Suppressor macrophage treated with lipopolysaccharide for 4 hours (primary cell): Measurements from ENCODE around the gene ZC3H8.
A peak's percentile ranks its signal among the peaks of the same experiment; 100 is the strongest.
"Not testable (repeated sequence)": the region's sequence is repeated elsewhere in the genome, so short reads cannot be mapped to it uniquely, and the experiment has no call there.

Source experiments
- DNase-seq: peaks from one replicate; pipeline ENCODE4 v3.0.0-alpha.2; 2020

ZC3H8 gene

DNA sequence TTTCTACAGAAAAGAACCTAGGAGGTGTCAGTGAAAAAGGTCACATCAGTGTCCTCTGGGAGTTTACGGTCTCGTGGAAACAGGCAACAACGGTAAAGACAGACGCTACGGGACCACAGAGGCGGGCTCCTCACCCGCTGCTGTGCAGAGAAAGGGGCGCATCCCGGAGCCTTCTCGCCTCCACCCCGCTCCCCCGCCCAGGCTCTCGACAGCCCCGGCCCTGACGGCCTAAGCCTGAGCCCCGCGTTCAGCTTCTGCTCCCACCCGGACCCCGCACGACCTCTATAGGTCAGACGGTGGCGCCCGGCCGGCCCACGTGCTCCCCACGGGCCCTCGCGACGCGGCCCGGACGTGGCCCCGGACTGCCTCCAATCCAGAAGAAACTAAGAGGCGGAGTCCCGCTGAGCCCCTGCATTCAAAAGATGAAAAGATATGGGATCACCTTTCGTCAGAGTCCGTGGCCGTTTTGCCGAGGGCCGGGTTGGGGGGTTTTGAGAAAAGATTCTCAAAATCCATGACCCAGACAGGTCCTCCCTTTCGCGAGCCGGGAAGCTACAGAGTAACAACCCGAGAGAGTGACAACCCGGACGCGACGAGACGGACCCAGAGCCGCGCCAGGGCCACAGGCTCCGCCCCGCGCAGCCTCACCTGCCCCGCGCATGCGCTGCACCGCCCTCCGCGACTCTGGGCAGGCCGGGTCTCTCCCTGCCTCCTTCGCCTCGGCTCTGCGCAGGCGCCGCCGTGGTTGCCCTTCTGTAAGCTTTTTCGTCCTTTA, at the start of gene ZC3H8:
ZC3H8 (minus strand) TSS at position 577 of the 775 bp plus-strand sequence; CDS start at position 516, 61 bp downstream.
- DNase-seq = peak; percentile 95

DNA sequence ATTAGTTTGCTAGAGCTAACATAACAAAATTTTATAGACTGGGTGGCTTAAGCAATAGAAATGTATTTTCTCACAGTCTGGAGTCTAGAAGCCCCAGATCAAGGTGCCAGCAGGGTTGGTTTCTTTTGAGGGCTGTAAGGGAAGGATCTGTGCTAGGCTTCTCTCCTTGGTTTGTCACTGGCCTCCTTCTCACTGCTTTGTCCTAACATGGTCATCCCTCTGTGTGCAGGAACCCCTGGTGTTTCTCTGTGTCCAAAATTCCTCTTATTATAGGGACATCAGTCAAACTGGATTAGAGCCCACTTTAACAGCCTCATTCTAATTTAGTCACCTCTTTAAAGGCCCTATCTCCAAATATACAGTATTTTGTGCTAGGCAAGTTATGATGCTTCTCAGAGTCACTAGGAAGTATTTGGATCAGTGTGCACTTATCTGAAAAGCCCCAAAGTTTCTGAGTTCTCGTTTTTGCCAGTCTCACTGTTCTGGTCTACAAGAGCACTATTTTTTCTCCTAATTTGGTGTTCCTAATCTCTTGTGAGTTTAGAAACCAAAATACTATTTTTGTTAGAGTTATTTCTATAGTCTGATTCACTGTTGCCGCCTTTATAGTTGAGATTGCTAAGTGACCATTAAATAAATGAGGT, 49.6 kb upstream of the ZC3H8 start:
- no peak for DNase-seq

DNA sequence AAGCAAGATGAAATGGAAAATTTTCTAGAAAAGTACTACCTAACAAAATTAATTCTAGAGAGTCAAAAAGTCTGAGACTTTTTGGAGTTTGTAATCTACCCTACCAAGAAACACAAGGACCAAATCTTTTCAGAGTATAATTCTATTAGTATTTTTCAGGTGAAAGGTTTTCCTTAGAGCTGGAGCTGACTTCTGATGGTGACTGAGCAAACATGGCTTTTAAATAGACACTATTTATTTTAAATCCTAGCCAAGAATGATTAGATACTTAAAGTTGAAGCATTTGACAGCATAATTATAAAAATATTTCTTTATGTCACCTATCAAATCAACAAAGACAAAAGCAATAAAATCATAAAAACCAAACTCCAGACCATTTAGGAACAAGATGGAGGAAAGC, 47.1 kb upstream of the ZC3H8 start:
- DNase-seq = no peak

DNA sequence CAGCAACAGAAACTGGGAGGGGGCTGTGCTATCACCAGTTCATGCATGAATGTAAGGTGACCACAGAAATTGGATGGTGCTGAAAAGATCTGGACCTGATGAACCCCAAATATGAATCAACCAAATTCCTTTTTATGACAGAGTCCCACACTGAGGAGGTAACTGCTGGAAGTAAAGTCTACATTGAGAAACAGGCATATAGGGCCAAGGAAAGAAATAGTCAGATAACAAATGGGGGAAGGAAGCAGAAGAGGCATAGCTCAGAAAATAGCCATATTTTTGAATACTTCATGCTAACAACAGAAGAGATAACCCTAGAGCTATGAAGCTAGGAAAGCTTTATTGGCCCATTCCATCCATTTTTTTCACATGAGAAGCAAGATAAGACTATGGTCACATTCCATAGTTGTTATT, 46.3 kb upstream of the ZC3H8 start:
- DNase-seq = no peak

DNA sequence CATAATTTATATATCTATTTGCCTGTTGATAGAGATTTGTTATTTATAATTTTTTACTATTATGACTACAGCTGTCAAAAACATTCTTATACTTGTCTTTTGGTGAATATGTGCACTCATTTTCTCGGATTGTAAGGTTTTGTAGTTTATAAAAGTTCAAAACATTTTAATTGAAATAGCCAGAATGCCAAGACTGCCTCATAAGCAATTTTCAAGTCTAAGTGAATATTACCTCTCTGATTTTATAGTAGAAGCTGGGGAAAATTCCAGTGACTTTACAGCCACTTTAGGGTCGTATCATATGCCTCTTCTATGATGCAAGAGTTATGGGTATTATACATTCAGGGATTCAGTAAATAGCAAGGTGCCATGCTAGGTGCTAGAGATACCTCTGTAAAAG, 41.6 kb upstream of the ZC3H8 start:
- no peak for DNase-seq

DNA sequence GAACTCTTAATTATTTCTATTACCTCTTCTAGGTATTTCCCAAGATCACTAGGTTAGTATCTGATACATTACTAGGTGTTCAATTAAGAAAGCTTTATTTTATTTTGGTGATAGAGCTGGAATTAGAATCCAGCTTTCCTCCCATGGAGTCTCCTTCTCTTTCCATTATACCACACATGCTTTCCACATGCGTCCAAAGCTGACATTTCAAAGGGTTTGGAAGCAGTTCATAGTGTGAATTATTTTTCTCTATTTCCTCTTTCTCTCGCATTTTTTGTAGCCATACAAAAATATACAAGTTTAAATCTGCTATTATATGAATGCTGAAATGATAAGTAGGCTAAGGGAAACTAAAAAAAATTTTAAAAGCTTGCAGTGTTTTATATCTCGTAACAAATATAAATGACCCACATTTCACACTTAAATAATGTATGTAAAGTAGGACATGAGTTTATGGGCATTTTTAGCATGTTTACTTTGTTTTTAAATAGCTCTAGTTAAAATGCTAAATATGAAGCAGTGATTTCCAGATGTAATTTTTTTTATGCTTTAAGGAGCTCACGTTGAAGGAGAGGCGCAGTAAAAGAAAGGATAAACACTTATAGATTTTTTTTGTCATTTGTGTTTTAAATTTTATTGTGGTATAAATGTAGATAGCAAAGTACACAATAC, 40.7 kb upstream of the ZC3H8 start:
- DNase-seq = no peak

DNA sequence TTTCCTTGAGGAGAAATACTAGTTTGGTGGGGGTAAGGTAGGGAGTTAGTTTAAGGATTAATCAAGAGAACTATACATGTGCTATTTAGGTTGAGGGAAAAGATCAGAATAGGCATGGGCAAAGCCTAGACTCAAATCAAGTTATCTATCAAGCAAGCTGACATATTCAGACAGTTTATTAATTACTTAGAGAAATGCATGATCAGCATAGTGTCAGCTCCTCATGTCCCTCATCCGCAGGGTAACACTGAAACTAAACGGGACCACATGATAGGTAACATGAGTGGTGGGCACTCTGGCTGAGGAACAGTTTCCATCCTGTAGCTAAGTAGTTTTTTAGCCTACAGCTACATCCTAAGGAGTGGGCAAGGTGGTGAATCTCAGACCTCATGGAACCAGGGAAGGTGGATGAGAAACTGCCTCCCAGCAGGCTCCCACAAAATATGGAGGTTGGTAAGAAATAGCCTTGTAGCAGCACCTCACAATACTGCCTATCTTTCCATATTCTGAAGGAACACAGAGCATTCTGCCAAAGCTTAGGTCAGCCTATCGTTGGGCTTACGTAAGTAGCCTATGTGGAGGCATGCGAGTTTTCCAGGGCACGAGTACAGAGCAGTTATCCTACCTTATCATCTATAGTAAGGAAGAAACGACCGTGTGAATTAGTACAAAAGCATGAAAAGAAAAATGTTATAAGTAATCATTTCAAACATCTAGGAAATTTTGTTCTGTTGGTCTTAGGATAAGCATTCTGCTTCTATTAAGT, 39.0 kb upstream of the ZC3H8 start:
- DNase-seq = no peak

DNA sequence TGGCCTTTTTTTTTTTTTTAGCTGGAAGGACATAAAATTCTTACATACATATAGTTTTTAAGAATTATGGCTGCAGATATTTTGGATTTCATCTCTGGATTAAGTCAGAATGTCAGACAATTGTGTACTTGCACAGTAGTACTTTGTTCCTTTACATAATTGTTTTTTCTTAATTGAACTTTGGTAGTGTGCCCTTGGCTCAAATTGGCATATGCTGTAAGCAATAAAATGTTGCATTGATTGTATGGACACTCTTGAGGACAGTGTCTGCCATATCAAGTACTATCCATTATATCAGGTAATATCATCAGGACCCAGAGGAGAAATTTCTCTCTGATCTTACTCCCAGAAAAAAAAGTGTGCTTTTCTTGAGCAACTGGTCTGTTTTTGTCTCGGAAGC, 35.8 kb upstream of the ZC3H8 start:
- DNase-seq = no peak

DNA sequence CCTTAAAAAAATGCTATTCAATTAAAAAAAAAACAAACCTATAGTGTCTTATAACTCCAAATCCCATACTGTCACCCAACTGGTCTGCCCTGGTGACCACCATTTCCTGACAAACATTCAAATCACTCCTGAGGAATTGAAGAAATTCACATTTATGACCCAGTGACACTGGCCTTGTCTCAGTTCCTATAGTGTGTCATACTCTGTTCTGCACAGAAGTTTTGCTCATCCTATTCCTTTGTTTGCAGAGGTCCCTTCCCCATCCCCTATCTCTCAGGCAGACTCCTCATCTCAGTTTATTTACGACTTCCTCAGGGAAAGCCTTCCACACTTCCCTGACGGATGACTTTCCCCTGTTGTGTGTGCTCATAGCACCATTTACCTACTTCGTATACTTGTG, 35.2 kb upstream of the ZC3H8 start:
- DNase-seq = no peak

DNA sequence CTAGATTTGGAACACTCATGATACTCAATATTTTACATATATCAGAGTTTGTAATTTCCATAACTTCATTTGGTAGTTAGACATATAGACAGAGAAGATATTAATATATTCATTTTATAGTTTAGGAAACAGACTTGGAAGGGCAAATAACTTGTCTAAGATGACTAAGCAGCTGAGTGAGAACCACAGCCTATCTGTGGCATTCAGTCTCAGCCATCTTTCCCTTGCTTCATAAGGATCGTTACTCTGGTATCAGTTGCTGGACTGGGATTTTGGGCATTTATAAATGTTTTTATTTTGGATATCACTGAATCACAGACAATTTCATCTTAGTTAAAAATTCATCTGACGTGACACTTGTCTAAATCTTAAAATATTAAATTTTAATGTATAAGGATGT, 28.7 kb upstream of the ZC3H8 start:
- not testable (repeated sequence) for DNase-seq

DNA sequence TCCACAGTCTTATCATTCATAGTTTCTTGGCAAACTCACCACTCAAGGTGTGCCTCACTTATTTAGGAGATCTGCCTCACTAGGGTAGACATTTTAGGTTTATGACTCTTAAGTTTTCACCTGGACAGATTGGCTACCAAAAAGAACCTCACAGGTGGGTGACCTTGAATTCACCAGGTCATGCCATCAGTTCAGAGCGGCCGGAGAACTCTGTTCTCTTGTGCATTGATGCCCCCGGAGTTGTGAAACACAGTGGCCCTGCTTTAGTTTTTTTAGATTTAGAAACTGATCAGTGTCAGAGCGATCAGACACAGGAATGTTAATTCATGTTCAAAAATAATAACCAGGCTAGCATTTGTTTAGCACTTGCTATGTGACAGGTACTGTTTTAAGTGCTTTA, 27.2 kb upstream of the ZC3H8 start:
- DNase-seq = not testable (repeated sequence)

DNA sequence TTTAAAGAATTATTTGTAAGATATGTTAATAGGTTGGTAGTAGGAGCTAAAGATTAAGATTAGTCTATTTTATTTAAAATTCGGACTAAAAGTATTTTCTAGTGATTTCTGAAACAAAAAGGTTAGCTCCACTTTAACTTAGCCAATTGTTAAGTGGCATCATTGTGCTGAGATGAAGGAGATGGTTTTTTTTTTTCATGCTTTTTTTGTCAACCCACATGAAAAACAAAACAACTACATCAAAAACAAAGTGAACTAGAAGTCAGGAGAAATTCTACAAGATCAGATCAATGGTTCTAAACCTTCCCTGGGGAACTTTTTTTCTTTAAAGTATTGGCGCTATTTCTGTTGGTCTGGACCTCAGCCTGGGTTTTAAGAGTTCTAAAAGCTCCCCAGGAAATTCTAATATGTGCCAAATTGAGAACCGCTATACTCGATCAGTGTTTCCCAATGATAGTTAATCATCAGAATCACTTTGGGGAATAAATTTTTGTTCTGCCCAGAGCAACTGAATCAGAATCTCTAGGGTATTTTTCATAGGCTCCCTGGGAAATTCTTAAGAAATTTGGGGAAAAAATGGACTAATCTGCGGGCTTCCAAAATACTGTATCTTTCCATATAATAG, 22.9 kb upstream of the ZC3H8 start:
- DNase-seq = no peak

DNA sequence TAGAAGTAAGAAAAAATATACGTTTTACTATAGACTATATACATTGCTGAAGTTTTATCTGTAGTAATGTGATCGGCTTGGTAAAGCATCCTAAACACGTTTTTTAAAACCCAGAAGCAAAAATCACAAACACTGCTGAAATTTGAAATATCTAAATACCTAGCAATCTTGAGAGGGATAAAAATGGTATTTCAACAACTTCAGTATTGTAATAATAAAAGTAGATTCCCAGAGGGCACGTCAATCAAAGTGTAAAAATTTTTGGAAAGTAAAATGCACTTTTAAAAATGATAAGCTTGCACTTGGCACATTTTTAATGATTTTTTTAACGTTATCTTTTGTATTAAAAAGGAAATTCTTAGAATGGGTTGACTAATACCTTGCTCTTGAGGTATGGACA, 22.1 kb upstream of the ZC3H8 start:
- DNase-seq = no peak

DNA sequence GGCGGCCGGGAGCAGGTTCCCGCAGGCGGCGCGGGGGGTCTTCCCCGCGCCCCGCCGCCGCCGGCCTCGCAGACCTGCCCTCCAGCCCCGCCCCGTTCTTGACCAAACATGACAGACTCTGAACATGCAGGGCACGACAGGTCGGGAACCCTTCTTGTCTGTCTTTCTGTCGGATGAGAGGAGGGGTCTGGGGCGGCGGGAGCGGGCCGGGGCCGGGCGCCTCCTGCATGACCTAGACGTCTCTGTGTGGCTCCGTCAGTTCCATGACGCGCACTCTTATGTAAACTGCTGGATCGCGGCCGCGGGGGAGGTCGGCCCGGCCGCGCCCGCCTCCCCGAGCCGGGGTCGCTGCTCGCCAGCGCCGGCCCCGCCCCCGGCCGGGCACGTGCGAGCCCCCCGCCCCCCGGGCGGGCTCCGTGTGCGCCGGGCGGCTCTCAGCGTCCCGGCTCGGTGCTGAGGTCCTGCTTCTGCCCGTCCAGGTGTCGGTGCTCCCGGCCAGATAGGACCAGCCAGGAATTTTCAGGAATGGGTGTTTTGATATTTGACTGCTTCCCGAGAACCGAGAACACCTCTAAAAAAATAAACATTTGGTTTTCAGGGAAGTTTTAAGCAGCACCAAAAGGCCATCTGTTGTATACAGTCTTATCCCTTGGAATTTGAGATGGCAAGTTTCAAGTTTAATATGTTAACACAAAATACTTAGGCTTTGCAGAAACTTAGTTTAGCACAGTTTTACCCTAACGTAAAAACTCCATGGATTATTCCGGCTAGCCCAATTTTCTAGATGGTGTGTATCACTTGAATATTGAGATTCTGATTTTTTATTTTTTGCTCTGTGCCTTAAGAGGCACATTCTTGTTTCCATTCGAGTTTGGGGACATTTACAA, 21.3 kb upstream of the ZC3H8 start:
- DNase-seq = peak; percentile 84

DNA sequence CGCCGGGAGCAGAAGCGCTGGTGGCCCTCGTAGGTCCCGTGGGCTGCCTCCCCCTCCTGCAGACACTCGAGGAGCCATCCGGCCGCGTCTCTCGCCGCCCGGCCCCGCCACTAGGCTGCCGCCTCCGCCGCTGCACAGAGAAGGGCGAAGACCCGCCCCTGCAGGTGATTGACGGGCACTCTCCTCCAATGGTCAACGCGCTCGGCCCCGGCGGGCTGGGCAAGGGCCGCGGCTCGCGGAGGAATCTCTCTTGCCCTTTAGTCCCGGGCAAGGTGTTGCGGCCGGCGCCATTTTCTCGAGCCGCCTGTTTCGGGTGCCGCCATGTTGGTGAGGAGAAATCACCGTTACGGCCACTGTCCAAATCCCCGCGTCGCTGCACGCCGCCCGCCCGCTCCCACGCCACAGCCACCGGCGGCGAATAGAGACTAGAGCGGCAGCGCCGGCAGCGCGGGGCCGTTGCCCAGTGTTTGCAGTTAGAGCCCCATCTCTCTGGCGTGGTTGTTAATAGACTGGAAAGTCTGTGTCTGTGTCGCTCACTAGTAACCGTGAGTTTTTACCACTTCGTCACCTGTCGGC, 20.6 kb upstream of the ZC3H8 start, which contains the start of gene ZC3H6:
ZC3H6 (plus strand) TSS at position 287 of the 576 bp plus-strand sequence. CDS start 398 bp downstream, outside the sequence.
- peak; percentile 99 for DNase-seq

DNA sequence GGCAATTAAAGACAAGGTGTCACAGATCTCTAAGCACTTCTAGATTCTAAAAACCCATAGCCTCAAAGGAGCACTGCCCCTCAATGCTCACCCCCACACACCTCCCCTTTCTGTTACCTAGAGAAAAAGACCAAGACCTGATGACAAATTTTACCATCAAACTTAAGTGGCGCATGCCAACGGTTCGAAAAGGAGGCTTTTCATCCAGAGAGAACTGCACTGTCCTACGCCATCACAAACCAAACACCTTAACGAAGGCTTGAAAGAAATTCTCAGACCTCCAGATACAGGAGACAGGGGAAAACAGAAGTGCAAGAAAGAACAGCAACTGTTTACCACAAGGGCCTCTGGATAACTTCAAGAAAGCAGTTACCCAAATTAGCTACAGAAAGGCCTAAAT, 18.5 kb upstream of the ZC3H8 start:
- no peak for DNase-seq

DNA sequence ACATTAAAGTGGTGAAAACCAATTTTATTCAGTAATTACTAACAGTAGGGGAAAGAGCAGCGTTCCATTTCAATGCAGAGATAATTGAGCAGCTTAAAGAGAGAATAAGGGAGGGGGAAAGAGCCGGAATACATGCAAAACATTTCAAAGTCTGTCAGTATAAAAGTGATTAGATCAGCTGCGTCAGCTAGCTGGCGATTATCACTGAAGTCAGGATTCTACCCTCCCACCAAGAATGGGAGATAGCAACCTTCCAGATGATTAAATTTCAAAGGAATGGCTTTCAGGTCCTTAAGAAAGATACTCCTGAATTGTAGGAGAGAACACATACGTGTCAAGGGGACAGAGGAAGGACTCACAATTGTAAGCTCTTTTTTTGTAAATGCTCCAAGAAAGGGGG, 17.8 kb upstream of the ZC3H8 start:
- DNase-seq = no peak

DNA sequence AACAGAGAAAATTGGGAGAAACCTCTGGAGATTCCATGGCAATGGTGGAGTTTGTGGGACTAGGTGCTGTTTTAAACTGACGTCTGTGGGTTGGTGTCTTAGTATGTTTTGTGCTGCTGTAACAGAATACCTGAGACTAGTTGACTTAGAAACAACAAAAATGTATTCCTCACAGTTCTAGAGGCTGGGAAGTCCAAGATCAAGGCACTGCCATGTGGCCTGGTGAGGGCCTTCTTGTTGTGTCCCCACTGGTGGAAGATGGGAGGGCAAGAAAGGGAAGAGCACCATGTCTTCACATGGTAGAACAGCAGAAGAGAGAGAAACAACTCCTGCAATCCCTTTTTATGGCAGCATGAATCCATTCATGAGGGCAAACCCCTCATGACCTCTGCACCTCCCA, 13.7 kb upstream of the ZC3H8 start:
- DNase-seq = no peak

DNA sequence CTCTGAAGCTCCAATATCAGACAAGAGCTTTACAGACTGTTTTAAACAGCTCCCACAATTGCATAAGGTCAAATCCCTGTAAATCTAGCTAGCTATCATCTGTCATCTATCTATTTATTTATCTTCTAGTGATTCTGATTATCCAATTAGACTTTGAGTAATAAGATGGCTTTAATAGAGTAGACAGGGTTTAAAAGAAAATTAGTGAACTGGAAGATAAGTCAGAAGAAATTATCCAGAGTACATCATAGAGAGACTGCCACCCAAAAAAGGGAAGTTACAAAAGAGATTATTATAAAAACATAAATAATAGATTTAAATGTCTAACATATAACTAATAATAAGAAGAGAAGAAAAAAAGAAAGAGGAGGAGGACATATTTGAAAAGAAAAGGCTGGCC, 8.0 kb upstream of the ZC3H8 start:
- DNase-seq = no peak

DNA sequence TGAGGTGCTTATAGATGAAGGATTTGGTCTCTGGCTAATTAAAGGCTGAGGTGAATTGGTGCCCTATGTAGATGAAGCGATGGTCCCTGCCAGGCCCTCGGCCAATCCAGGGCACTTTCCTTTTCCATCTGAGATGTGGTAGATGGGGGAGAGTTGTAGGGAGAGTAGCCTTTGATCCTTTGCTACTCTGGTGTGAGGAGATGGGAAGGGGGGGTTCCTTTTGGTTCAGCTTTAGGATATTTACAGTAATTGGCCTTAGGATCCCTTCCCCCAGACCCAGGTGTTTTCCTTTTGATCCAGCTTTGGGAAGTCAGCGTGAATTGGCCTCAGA, 5.4 kb upstream of the ZC3H8 start:
- no peak for DNase-seq

DNA sequence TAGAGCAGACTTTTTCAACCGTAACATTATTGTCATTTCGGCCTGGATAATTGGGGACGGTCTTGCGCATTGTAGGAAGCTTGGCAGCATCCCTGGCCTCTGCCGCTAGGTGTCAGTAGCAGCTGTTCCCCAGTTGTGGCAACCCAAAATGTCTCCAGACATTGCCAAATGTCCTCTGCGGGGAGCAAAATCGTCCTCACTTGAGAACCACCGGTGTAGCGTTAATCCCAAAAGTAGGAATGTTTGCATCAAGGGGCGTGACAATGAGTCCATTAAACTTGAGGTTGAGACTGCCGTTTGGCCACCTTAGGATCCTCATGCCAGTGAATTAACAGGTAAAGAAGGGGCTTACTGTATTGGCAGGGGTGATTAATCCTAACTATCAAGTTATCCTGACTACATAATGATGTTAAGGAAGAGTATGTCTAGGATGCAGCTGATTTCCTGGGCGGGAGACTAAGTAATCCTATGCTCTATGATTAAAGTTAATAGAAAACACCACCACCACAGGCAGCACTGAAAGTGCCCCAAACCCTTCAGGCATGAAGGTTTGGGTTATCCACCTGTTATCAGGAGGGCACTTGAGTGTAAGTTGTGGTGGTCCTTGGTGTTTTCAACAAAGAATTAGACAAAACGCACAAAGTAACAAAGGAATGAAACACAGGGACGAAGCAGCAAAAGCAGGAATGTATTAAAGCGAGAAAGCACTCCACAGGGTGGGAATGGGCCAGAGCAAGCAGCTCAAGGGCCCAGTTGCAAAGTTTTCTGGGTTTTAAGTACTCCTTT, 4.9 kb upstream of the ZC3H8 start:
- DNase-seq = peak; percentile 85
